Esophagus squamous epithelium (tissue), 5 donors: ENCODE measurements around the gene REPIN1. TPM values are rescaled to one million over a fixed set of nuclear protein-coding genes. Genes with fewer than 3 reads are reported as not detected.

Experiments
- DNase-seq: peaks from one replicate; lab custom pipeline; 2025; lab: John Stamatoyannopoulos, UW
- H3K27ac ChIP-seq, 4 donors: fragments of 200-600 bp; sonication (generic); one replicate each; pipeline ENCODE4 v1.5.1; 2016 to 2019; ENCODE audit warnings: mild to moderate bottlenecking in 1 of 4
- H3K27me3 ChIP-seq, 4 donors: fragments of 200-600 bp; sonication (generic); 1 replicate in 3 of 4; 2 replicates in 1 of 4; pipeline versions ENCODE4 v1.5.1 to v1.6.0; 2017 to 2021; ENCODE audit warnings: antibody characterized with exemption in 1 of 4
- H3K36me3 ChIP-seq, 3 donors: fragments of 200-600 bp; sonication (generic); one replicate each; pipeline ENCODE4 v1.5.1; 2016 to 2019
- H3K4me1 ChIP-seq, 3 donors: fragments of 200-600 bp; sonication (generic); one replicate each; pipeline ENCODE4 v1.5.1; 2017 to 2019
- H3K4me3 ChIP-seq, 4 donors: fragments of 200-600 bp; sonication (generic); 1 replicate in 3 of 4; 2 replicates in 1 of 4; pipeline ENCODE4 v1.5.1; 2016 to 2019; ENCODE audit warnings: mild to moderate bottlenecking in 2 of 4, moderate library complexity in 1 of 4
- H3K9me3 ChIP-seq, 3 donors: fragments of 200-600 bp; sonication (generic); one replicate each; pipeline ENCODE4 v1.5.1; 2016 to 2019
- CTCF ChIP-seq, 6 experiments: fragments of 450-650 bp in 4 of 6; fragments of 200-600 bp in 2 of 6; sonication (generic) in 2 of 6; IDR thresholded peaks; one replicate each; pipeline ENCODE4 v1.5.1; 2016 to 2019; ENCODE audit warnings: antibody characterized with exemption in 6 of 6, mild to moderate bottlenecking in 4 of 6, moderate library complexity in 4 of 6
- POLR2A ChIP-seq, 4 donors: fragments of 450-650 bp; IDR thresholded peaks; one replicate each; pipeline ENCODE4 v1.6.1; 2017; ENCODE audit warnings: antibody characterized with exemption in 4 of 4, mild to moderate bottlenecking in 4 of 4, moderate library complexity in 3 of 4
- WGBS, 2 donors: methylation state at CpG; one replicate each; pipeline ENCODE4 v1.1.5; 2018; 5-methylcytosine and 5-hydroxymethylcytosine counted together
- intact Hi-C: fragments of 100-400 bp; cut with DNase I; formaldehyde crosslinking; loops from one replicate; pipeline ENCODE4 v1.15.0; 2022
- total RNA-seq, 4 donors: library from RNA; depleted of rRNA; stranded (reverse); fragments of >200 nt; gene quantifications; one replicate each; pipeline ENCODE4 v1.1.0, GENCODE V29; 2016
- donor health status: DM: yes; HTN: yes; CAD: no.

Gene REPIN1
- total RNA-seq, 4 donors from 2014 or later: 42.8 to 75.7 (median 63.2) TPM

GRCh38 chr7:150340024-150340749 lies 28.4 kb upstream of the REPIN1 start:
- H3K27me3 ChIP-seq: peaks cover 0 to 33% (median 6%) of the 10 kb centered on the region in 4 donors
- DNase-seq: no peak
- H3K36me3 ChIP-seq: peaks cover 0 to 15% (median 0%) of the 10 kb centered on the region in 3 donors
- H3K27ac ChIP-seq: peak overlapping the region; percentile 70 to 88 (median 76)
- peak overlapping the region; percentile 26 to 68 (median 52) for H3K4me3 ChIP-seq
- peaks cover 26 to 69% (median 37%) of the 10 kb centered on the region in 3 donors for H3K4me1 ChIP-seq
- H3K9me3 ChIP-seq: peaks cover 0 to 5% (median 0%) of the 10 kb centered on the region in 3 donors
- TF ChIP-seq POLR2A (IDR thresholded peaks at IDR 0.05) (no peak), CTCF (IDR thresholded peaks at IDR 0.05) (no peak)
- intact Hi-C loops: no loop called here
- WGBS, 2 donors: 34 to 46% methylated on average over 6 to 8 of the region's 39 CpGs

- peaks cover 0 to 33% (median 6%) of the 10 kb centered on the region in 4 donors for H3K27me3 ChIP-seq
- no peak for TF ChIP-seq CTCF (IDR thresholded peaks at IDR 0.05)
- TF ChIP-seq POLR2A (IDR thresholded peaks at IDR 0.05): no peak
- peak overlapping the region; percentile 26 to 68 (median 52) for H3K4me3 ChIP-seq
- no peak for DNase-seq
- WGBS, 2 donors: 4 to 8% methylated on average over 5 to 14 of the region's 29 CpGs
- H3K36me3 ChIP-seq: peaks cover 0 to 15% (median 0%) of the 10 kb centered on the region in 3 donors
- peaks cover 0 to 5% (median 0%) of the 10 kb centered on the region in 3 donors for H3K9me3 ChIP-seq
- H3K4me1 ChIP-seq: peaks cover 20 to 63% (median 33%) of the 10 kb centered on the region in 3 donors
- intact Hi-C loops: no loop called here
- H3K27ac ChIP-seq: peak overlapping the region; percentile 70 to 88 (median 76)
These were observed 27.8 kb upstream of the REPIN1 start for GRCh38 chr7:150340875-150341262.

DNA sequence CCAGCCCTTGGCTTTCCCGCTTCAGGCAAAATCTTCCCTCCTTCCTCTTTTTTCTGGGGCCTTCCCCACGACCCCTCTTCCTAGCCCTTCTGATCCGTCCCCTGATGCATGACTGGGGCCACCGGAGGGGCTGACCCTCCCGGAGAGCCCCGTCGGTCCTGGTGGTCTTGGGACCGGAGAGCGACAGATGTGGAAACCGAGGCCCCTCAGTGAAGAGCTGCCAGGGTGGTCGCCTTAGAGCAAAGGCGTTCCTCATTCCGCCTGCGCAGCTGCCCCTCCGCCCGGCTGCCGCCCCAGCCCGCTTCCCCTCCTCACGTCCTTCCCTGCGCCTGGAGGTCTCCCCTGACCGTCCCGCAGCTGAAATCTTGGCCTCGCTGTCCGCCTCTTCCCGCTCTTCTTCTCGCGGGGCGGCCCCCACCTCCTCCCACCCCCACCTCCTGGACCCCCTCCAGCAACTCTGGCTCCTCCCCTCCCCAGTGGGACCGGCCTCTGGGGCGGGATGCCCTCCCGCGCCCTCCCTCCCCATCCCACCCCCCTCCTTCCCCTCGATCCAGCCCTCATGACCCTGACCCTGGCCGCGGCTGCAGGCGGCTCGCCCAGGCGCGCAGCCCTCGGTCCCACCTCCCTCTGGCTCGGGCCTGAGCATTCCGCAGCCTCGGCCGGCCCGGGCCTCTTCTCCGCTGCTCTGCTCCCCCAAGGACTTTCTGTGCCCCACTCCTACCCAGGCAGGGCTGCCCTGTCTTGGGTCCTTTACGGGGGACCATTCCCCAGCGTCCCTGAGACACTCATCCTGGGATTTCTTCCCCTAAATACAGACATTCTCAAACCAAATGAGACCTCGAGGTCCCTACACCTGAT lies 27.1 kb upstream of the REPIN1 start, which contains the start of gene RARRES2:
Gene RARRES2, minus strand, starts transcription at position 367 of the 858 bp plus-strand sequence. CDS start 1,020 bp downstream, outside the sequence.
- Histone ChIP-seq H3K4me1 (peaks cover 18 to 57% (median 29%) of the 10 kb centered on the region in 3 donors), H3K36me3 (peaks cover 0 to 15% (median 0%) of the 10 kb centered on the region in 3 donors), H3K27ac (peak within 1 kb of the TSS; percentile 70 to 88 (median 76)), H3K4me3 (peak within 1 kb of the TSS; percentile 26 to 68 (median 52)), H3K27me3 (peaks cover 0 to 33% (median 6%) of the 10 kb centered on the region in 4 donors), H3K9me3 (peaks cover 0 to 5% (median 0%) of the 10 kb centered on the region in 3 donors)
- TF ChIP-seq POLR2A (IDR thresholded peaks at IDR 0.05): peak in 1 of 4 donors; percentile 11
- TF ChIP-seq CTCF (IDR thresholded peaks at IDR 0.05): no peak
- 9 to 42% methylated on average over 9 to 23 of the region's 49 CpGs for WGBS, 2 donors
- no peak for DNase-seq
- intact Hi-C loops: no loop called here

GRCh38 chr7:150342121-150342408 lies 26.6 kb upstream of the REPIN1 start:
- 67 to 87% methylated on average over 1 to 4 of the region's 9 CpGs for WGBS, 2 donors
- Histone ChIP-seq H3K4me1 (peaks cover 18 to 51% (median 24%) of the 10 kb centered on the region in 3 donors), H3K27ac (peak overlapping the region; percentile 35 to 88 (median 76)), H3K36me3 (peaks cover 0 to 12% (median 0%) of the 10 kb centered on the region in 3 donors), H3K27me3 (peaks cover 0 to 33% (median 6%) of the 10 kb centered on the region in 4 donors), H3K4me3 (peak overlapping the region in 1 of 4 donors; percentile 68), H3K9me3 (peaks cover 0 to 5% (median 0%) of the 10 kb centered on the region in 3 donors)
- DNase-seq: no peak
- intact Hi-C loops: no loop called here
- TF ChIP-seq POLR2A (IDR thresholded peaks at IDR 0.05) (no peak), CTCF (IDR thresholded peaks at IDR 0.05) (no peak)
